ENCODE results near the gene BCL2L15.

- TF ChIP-seq CTCF (IDR thresholded peaks at IDR 0.05) = no peak
- TF ChIP-seq EP300 (IDR thresholded peaks at IDR 0.05) = no peak
- no peak for TF ChIP-seq POLR2A (IDR thresholded peaks at IDR 0.05; ENCODE audit: low read depth)
- no peak for TF ChIP-seq POLR2AphosphoS5 (IDR thresholded peaks at IDR 0.05)
These were observed 4.3 kb upstream of the BCL2L15 start for GRCh38 chr1:113891631-113892220.

Data from esophagus muscularis mucosa (tissue), 4 donors.